DMS153 treated with DMSO at 0.1 percent for 48 hours (cell line): Measurements from ENCODE around the gene ADAM11.
"Not testable (repeated sequence)": the region's sequence is repeated elsewhere in the genome, so short reads cannot be mapped to it uniquely, and the experiment has no call there.

Experiments
- DNase-seq: peaks from one replicate; lab custom pipeline; 2025; ENCODE audit not compliant: unreplicated experiment; lab: John Stamatoyannopoulos, UW

ADAM11 gene, protein sequence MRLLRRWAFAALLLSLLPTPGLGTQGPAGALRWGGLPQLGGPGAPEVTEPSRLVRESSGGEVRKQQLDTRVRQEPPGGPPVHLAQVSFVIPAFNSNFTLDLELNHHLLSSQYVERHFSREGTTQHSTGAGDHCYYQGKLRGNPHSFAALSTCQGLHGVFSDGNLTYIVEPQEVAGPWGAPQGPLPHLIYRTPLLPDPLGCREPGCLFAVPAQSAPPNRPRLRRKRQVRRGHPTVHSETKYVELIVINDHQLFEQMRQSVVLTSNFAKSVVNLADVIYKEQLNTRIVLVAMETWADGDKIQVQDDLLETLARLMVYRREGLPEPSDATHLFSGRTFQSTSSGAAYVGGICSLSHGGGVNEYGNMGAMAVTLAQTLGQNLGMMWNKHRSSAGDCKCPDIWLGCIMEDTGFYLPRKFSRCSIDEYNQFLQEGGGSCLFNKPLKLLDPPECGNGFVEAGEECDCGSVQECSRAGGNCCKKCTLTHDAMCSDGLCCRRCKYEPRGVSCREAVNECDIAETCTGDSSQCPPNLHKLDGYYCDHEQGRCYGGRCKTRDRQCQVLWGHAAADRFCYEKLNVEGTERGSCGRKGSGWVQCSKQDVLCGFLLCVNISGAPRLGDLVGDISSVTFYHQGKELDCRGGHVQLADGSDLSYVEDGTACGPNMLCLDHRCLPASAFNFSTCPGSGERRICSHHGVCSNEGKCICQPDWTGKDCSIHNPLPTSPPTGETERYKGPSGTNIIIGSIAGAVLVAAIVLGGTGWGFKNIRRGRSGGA

DNA sequence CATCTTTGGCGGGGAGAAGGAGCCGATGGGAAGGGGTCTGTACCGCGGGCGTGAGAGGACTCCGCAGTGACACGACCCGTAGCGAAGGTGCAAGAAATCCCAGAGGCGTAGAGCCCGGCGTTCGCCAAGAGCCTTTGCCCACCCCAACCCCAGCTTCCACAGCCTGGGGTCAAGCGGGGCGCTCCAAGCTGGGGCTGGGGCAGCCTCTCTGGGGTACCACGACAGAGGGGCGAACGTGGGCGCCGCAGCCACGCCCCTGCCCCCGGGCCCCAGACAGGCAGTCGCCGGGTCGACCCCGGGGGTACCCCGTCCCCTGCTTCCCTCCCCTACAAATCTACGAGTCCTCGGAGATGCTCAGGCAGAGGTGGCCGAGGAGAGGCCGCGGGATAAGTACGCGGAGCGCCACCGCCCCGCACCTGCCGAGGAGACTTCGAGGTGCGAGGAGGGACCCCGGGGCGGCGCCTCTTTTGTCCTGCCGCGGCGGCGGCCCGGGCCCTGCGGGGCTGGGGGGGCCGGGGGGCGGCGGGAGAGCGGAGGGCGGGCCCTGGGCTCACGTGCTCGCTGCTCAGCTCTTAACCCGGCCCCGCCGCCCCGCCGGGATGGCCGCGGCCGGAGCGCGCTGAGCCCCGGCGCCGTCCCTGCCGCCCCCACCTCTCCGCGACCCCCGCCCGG is at the start of gene ADAM11:
ADAM11 (plus strand) TSS at position 575 of the 672 bp plus-strand sequence. CDS start 212 bp downstream, outside the sequence.
- DNase-seq = no peak

DNA sequence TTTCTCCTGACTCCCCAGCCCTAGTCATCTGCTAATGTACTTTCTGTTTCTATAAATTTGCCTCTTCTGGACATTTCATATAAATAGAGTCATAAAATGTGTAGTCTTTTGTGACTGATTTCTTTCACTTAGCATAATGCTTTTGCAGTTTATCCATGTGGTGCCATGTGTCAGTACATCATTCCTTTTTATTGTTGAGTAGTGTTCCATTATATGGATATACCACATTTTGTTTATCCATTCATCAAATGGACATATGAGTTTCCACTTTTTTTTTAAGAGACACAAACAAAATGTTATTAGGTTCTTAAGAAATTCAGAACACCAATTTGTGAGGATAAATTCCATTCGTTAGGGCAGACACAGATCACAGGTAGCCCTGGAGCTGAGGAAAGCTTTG is 39.3 kb upstream of the ADAM11 start:
- DNase-seq = no peak

DNA sequence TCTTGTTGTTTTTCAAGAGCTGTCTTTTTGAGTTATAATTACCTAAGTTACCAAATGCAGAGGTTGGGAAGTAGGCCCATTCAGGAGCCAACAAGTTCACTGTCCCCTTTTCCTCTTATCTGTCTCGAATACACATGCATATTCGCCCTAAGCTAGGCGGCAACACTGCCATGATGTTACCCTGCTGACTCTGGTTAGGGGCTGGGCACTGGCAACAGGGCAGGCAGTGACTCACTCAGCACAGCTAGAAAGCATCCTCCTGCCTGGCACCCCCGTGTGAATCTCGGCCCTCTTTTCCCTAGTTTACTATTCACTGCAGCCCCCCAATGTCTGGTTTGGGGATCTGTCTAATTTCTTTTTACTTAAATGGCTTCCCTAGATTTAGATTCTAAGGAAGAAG is 36.5 kb upstream of the ADAM11 start:
- DNase-seq = no peak

DNA sequence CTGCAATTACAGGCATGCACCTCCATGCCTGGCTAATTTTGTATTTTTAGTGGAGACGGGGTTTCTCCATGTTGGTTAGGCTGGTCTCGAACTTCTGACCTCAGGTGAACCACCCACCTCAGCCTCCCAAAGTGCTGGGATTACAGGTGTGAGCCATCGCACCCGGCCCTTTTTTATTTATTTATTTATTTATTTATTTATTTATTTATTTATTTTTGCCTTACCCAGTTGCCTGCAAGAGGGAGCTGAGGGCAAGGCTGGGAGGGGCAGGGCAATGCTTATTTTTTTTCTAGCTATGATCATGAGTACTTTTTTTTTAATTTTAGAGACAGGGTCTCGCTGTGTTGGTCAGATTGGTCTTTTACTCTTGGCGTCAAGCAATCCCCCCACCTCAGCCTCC is 32.7 kb upstream of the ADAM11 start:
- not testable (repeated sequence) for DNase-seq

DNA sequence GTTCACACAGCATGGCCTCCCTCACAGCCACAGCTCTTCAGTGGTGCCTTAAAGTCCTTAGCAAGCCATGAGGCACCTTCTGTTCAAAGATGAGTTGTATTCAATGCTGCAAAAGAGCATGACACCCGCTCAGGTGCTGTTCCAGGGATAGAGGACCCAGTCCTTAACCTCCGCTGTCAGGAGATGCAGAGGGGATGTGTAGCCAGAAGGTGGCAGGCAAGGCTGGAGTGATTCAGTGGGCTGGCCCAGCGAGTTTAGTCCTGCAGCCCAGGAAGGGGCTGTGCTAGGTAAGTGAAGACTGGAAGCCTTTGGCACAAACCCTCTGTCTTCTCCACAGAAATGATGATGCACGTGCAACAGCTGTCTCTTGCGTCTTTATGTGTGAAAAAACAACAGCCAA is 25.0 kb upstream of the ADAM11 start:
- no peak for DNase-seq

DNA sequence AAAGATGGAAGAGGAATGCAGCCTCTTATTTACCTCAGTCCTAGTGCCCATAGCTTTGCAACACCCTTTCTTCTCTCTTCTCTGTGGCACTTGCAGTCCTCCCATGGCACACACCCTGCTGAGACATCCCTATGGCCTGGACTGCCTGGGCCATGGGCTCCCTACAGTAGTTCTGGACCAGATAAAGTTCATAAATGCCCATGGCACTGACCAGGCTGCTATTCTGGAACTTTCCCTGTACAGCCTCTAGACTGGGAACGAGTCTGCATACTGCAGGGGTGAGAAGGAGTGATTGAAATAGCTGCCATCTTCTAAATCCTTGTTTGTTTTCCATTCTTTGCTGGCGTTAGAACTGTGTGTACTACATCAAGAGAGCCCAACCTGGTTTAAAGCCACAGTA is 24.5 kb upstream of the ADAM11 start:
- DNase-seq = no peak

DNA sequence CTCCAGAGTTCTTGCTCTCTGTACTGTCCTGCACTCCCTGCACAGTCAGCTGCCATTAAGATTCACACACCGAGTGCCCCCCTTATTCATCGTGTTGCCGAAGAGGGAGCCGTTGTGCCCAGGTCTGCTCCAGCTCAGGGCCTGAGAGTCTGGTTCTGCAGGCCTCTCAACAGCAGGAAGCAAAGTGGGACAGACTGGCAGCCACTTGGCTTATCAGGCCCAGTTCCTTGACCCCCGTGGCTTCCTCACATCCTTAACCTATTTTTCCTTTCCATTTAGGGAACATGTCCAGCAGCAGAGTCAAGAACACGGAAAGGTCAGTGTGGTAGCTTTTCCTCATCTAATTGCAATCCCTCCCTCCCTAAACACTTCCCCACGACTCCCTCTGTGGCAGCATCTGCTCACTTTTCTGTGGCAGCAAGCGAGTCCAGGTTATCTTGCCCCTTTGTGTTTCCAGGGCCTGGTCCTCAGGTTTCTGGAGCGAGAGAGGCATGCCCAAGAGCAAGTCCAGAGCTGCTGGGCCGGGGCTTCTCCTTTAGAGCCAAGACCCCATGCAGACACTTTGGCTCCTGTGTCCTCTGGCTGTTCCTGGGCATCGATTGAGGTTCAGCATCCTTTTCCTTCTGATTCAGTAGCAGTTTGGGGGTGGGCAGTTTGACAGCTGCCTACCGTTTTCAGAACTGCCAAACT is 22.1 kb upstream of the ADAM11 start:
- DNase-seq = no peak

DNA sequence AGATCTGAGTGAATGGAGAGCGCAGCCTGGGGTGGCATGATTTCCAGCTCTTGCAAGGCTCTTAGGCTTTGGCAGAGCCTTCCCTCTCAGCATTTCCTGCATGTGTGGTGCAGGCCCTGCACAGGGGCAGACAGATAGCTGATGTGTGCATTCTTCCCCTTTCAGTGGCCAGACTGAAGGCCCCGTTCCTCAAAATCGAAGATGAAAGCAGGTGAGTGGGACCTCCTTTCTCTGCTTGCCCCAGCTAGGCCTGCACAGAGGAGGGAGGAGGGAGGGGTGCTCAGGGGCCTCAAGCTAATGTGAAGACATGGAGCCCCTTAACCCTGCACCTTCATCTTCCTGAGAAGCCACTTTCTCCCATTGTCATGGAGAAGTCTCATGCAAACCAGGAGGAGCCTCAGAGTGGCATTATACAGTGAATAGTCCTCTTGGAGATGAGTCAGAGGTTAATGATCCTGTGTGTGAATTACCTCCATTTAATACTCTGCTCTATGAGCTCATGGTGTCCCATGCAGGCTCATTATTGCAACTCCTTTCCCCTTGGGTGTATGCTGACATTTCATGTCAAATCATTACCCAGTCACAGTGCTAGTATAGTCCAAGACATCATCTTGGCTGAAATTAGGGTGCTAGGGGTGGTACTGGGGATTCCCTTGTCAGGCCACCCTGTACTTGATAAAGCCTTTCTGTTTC is 20.4 kb upstream of the ADAM11 start:
- no peak for DNase-seq

DNA sequence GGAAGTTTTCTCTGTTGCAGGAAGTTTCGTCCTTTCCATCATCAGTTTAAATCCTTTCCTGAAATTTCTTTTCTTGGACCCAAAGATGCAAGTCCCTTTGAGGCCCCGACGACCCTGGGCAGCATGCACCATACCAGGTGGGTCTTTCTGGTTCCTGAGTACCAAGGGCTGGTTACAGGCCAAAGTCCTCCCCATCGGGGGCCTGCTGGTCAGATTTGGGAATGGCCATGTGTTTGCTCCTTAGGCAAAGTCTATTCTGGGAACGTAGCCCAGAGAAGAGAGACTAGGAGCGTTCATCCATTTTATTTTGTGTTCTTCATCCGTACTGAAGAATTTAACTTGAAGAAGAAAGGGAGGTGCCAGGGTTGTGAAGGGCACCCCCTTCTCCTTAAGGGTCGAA is 17.5 kb upstream of the ADAM11 start:
- DNase-seq = no peak

DNA sequence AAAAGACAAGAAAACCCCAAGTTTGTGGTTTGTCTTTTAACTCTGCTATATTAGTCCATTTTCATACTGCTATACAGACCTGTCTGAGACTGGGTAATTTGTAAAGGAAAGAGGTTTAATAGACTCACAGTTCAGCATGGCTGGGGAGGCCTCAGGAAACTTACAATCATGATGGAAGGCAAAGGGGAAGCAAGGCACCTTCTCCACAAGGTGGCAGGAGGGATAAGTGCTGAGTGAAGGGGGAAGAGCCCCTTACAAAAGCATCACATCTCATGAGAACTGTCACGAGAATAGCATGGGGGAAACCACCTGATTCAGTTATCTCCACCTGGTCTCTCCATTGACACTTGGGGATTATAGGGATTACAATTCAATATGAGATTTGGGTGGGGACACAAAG is 13.5 kb upstream of the ADAM11 start:
- DNase-seq = no peak

DNA sequence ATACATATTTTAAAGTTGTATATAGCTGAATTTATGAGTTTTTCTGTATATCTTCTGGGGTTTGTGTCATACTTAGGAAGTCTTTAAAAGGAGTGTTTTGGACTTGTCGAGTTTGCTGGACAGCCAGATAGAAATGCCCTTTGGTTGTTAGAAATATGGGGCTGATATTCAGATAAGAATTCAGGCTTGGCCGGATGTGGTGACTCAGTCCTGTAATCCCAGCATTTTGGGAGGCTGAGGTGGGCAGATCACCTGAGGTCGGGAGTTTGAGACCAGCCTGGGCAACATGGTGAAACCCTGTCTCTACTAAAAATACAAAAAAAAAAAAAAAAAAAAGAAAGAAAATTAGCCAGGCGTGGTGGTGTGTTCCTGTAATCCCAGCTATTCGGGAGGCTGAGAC is 13.1 kb upstream of the ADAM11 start:
- not testable (repeated sequence) for DNase-seq

DNA sequence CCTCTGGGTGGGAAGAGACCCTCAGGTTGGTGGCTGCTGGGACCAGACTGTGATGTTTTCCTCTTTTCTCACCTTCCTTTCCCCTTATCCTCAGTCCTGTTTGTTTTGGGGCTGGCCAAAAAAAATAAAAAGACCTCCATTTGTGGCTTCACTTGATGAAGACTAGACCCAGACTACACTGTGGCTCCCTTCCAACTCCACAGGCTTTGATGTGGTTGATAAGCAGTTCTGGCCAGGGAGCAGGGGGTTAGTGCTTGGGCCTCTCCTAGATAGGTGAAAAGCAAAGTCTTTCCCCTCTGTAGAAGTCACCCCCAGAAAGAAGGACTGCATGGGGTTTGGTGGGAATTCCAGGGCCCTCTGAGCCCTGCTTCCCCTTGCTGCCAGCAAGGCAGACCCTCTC is 11.2 kb upstream of the ADAM11 start:
- DNase-seq = no peak

DNA sequence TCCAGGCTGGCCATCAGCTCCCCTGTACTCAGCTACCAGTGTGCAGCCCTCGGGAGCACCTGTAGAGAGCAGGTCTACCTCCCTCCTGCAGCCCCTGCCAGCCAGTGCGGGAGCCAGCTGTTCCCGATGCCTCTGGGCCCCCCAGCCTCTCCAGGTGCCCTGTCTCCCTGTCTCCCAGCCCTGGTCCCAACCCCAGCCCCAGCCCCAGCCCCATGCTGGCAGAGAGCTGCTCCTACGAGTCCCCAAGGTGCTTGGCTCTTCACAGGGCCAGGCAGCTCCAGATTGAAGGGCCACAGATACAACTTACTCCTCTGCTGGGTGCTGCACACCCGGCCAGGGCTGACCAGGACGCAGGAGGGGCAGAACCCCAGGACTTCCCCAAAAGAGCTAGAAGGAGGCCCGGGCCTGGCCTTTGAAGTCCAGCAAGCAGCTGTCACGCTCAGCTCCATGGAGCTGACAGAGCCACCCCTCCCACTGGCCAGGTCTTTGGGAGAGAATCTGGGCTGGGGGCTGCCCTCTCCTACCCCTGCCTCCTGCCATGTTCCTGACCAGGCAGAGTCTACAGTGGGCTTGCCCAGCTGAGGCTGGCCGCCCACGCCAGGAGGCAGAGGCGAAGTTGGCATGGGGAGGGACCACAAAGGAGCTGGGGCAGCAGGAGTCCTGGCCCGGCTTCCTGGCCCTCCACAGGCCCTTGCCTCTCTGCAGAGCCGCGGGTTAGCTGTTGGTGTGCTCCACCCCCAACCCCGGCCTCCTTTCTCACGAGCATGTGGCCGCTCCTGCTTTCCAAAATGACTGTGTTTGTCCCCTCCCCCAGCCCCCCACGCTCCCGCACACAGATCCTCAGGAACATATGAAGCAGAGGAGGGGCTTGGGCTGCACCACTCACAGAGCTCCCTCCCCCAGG is 9.5 kb upstream of the ADAM11 start:
- no peak for DNase-seq

DNA sequence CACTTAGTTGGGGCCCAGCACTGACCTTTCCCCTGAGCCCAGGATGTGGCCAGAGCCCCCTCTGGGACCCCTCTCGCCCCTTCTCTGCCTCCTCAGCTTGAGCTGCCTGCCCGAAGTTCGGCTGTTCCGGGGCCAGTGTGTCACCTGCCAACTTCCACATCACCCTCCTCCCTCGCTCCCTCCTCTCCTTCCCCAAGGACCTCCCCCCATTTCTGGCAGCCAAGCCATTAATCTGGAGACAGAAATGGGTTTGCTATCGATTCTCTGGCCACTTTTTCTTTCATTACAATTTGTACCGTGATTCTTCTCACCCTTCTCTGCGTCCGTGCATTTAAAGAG is 8.8 kb upstream of the ADAM11 start:
- no peak for DNase-seq

DNA sequence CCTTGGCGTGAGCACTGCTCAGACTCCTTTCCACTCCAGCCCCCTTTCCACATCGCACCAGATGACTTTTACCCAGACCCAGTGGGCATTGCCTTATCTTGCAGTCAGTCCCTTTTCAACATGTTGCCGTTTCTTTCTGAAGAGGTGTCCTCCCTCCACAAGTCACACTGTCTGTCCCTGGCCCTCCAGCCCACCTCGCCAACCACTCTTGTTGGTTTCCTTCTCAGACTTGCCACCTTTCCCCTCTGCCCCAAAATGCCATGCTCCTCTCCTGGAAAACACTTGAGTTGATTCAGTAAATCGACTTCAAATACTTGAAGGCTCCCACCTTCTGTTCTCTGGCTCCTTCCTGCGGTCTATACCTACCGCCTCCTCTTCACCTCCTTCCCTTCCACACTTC is 7.5 kb upstream of the ADAM11 start:
- DNase-seq = no peak

DNA sequence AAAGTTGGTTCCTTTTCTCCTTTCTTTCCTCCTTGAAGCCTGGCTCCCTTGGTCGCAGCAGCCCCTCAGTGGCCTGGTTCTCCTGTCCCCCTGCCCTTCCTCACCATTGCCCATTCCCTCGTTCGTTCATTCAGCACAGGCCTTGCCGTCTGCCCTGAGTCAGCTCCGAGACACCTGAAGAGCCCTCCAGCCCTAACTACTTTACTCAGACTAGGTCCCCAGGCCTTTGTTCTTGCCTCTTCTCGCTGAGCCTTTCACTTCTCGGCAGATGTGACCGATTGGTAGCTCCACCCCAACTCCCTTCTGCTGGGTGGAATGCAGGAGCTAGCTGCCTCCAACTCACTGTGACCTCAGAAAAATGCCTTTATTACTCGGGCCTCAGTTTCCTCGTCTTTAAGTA is 7.0 kb upstream of the ADAM11 start:
- no peak for DNase-seq

DNA sequence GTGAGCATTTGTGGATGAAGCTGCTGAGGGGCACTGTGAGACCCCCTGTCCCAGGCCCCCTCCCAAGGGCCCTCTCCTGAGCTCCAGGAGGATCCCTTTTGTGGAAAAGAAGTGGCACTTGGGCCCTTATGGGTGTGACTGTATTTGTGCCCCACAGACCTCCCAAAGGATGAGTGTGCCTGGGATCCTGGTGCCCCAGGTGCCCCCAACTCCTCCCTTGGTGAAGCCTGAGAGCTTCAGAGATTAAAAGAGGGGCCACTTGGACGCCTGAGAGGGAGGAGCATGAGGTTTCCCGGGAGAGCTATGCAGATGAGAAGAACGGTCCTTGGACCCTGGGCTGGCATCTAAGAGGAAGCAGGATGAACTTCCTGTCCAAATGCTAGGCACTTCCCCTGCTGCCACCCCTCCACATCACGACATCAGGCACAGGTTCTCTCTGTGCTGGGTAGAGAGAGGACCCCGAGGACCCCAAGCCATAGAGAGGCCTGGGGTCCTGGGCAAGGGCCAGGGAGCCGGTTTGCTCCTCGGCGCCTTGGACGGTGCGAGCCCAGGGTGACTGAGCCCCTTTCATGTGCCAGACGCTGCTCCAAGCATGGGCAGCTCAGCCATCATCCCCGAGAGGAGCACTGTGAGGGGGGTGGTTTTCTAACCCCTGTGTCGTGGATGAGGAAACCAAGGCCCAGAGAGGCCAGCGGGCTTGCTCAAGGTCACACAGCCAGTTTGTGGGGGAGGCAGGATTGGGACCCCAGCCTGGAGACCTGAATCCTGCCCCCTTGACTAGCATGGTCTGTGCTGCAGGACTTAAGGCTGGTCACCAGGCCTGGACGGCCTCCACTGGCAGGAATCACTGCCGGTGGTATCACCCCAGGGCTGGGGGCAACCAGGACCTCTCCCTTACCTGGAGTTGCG is 5.6 kb upstream of the ADAM11 start:
- DNase-seq = no peak

DNA sequence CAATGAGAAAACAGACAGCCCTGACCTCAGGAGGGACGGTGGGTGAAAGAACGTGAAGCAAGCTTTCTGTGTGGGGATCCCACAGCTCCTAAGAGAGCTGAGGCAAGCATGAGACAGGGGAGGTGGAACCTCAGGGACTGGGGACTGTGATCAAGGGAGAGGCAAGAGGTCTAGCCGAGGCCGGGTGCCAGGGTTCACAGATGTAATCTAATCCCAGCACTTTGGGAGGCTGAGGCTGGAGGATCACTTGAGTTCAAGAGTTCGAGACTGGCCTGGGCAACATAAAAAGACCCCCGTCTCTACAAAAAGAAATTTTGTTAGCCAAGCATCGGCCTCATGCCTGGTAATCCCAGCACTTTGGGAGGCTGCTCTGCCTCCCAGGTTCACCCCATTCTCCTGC is 4.5 kb upstream of the ADAM11 start:
- DNase-seq = no peak

DNA sequence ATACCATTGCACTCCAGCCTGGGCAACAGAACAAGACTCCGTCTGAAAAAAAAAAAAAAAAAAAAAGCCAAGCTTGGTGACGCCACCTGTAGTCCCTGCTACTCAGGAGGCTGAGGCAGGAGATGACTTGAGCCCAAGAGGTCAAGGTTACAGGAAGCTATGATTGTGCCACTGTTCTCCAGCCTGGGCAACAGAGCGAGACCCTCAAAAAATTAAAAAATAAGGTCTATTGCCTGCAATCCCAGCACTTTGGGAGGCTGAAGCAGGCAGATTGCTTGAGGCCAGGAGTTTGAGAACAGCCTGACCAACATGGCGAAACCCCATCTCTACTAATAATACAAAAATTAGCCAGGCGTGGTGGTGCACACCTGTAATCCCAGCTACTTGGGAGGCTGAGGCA is 3.6 kb upstream of the ADAM11 start:
- DNase-seq = not testable (repeated sequence)
